Left hindlimb (tissue), 1 donor: ENCODE results near the gene TNKS2.
"Not testable (repeated sequence)": the region's sequence is repeated elsewhere in the genome, so short reads cannot be mapped to it uniquely, and the experiment has no call there.

Experiments
- DNase-seq: peaks from one replicate; pipeline ENCODE4 v3.0.0-alpha.2; 2018

TNKS2 gene

DNA sequence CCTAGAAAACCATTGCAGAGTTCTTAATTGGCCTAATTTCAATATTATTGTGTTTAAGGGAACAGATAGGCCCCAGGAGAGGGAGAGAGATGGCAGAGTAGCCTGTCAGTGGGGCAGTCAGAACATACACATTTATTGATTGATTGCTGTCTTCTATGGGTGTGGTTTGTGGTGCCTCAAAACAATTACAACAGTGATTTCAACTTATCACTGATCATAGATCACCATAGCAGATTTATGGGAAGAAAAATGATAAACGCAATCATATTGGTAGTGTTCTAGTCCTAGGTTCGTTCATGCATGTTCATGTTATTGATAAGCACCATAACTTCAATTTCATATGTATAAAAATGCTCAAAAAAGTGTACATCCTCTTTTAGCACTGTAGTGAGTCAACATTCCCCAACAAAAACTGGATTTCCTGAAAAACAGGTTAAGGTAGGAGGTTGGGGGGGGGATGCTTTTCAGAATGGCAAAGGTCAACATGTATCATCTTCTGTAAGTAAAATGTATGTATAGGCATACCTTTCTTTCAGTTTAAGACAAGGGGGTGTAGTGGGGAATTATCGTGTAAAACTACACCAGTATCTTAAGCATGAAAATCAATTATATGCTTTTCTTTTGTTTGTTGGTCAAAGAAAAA lies 1.1 kb upstream of the TNKS2 start:
- DNase-seq = no peak

DNA sequence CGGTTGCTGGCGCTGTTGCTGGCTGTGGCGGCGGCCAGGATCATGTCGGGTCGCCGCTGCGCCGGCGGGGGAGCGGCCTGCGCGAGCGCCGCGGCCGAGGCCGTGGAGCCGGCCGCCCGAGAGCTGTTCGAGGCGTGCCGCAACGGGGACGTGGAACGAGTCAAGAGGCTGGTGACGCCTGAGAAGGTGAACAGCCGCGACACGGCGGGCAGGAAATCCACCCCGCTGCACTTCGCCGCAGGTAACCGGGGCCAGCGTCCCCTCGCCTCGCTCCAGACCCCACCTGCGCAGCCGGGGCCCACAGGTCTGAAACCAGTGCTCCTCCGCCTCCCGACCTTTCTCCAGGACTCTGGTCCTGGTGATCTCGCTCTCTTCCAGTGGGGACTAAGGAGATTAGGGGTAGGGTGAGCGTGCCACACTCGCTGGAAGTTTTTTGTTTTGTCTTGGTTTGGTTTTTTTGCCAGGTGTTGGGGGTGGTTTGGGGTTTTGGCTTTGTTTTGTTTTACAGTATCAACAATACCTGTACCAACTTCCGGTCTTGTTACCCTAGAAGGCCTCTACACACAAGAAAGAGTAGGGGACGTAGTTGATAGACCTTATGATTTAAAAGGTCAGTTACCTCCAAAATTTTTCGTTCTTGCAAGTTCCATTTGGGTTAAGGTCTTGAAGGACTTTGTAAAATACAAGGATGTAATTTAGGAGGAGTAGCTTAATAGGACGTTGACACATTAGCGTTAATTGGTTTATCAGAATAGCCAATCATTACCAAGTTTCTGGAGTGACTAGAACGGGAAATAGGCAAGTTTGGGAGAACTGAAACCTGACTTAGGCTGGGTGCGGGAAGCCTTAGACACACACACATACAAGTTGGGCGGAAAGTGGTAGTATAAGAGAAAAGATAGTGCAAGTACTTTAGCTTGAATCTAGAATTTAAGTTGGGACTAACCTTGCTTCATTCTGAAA lies 704 bp downstream of the TNKS2 start:
- peak; percentile 56 for DNase-seq

DNA sequence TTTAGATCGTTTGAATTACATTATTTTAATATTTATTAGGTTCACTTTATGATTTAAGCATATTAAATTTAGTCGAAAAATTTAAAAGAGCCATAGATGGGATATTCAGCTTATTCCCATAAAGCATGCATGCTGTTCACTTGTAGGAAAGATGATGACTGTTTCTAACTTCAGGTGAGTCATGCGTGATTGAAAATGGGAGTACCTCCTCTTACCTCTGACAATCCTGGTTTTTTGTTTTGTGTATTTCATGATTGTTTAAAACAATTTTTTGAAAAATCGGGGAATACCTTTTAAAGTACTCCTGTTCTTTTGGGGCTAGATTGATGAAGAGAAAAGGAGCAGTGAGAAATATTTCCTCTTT lies 1.4 kb downstream of the TNKS2 start:
- no peak for DNase-seq

DNA sequence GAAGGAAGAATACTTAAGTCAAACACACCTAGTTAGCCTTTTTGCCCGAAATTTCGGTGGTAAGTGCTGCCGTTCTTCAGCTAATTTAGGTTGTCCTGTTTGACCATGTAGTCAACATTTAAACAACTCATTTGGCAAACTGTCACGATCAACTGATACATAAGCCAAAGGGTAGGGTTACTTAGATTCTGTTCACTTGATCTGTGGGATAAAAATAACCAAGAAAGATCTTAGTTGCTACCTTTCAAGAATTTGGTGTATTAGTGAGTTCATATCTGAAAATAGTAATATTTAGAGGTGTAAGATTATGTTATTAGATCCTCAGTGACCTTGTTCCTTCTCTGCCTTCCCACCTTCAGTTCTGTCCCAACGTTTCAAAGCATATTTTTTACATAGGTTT lies 2.0 kb downstream of the TNKS2 start:
- DNase-seq = no peak

DNA sequence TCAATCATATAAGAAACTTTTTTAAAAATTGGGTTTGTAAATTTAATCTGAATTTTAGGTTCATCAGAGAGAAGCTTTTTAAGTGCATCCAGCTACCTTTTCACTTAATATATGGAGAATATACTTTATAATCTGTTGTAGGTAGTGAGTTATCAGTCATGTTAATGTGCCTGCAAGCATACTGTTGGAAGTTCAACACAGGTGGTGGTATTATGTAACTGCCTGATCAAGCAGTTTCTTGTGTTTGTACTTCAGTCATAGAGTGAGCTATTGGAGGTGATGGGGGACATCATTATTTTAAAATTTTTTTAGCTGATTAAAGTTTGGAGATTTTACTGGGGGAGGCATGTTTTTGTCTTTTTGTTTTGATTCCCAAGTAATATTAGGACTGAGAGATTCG lies 2.5 kb downstream of the TNKS2 start:
- no peak for DNase-seq

DNA sequence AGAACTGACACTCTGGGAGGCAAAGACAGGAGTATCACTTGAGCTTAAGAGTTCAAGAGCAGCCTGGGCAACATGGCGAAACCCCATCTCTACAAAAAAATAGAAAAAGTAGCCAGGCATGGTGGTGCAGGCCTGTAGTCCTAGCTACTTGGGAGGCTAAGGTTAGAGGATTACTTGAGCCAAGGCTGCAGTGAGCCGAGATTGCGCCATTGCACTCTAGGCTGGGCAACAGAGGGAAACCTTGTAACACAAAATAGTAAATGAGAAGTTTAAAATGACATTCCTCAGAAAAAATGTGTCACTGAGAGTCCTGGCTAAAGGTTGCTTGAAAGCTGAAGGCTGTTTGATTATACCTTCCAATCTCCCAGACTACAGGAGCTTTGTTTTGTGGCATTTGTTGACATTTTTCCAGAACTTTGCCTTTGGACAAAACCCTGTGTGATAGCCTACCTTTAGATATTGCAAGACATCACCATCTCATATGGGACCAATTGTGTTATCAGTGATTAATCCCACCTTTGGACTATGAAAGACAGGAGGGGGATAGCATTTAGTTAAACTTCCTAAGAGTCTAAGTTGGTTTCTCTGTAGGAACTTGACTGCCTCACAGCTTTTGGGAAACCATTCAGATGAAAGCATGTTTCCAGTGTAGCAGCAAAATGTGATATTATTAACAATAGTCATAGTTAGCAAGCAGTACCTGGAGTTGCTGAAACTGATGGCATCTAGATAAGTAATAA lies 5.3 kb downstream of the TNKS2 start:
- DNase-seq = no peak

DNA sequence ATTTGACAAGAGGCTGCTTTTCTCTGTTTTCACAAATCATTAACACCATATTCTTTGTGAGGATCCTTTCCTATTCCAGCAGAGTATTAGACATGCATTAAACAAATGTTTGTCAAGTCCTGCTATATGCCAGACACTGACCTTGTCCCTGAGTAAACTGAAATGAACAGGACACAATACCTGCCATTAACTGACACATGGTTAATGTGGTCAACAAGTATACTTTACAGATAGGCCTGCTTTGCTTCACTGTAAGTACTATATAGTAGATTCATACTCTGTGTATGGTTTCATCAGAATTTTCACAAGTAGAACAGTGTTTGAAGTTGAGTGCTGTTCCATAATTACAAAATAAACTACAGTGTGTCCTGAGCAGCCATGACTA lies 5.9 kb downstream of the TNKS2 start:
- no peak for DNase-seq

DNA sequence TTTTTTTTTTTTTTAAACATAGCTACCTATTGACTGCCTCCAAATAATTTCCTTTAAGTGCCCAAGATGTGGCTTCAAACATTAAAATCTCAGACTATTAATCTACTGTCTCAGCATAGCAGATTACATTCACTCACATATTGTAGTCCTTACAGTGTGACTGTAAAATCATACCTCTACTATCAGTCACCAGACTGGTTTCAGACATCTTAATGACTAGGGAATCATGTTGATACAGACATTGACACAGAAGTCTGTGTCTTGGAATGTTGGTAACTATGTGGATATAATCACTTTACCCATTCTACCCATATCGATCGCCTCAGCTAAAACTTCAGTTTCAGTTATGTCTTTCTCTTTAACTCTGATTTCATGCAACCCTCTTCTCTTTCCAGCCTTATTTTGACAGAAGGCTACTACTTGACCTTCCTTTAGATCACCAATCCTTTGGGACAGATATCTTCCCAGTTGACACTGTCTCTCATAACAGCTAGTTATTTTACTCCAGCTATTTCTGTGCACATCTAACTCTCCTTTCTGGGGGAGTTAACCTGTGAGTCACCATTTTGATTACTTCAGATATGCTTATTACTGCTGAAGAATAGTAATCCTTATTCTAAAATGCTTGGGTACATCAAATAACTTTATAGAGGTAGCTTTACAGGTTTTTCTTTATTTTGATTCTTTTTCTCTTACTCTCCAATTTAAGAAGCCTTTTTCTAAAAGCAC lies 7.0 kb downstream of the TNKS2 start:
- no peak for DNase-seq

DNA sequence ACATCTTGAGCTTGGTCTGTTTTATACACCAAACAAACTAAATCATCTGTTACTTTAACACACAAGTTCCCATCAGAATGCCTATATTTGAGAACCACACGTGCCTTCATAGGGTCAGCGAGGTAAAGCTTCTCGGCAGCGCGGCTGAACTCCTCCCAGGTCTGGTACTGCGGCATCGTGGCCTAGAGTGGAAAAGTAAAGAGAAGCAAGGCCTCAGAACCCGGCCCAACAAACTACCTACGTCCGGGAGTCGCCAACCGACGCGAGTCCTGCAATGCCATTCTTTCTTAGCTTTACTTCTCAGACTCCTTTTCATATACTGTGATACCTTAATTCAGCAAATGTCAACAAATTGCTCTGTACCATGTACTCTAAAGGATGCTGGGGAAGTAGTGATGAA lies 9.0 kb downstream of the TNKS2 start:
- DNase-seq = not testable (repeated sequence)

DNA sequence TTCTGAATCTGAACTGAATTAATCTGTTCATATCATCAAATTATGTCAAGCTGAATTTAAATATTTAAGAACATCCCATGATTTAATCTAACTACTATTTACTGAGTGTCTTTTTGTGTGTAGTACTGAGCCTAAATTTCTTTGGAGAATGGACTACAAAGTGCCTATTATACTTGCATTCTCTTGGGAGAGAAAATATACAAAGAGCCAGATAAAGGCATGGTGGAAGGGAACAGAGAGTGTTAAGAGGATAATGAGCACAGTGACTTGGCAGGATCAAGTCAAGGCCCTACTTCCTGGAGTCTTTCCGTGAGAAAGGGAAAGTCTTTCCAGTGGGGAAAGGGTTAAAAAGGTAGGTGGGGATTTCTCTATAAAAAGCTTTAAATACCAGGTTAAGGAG lies 15.0 kb downstream of the TNKS2 start:
- DNase-seq = no peak

DNA sequence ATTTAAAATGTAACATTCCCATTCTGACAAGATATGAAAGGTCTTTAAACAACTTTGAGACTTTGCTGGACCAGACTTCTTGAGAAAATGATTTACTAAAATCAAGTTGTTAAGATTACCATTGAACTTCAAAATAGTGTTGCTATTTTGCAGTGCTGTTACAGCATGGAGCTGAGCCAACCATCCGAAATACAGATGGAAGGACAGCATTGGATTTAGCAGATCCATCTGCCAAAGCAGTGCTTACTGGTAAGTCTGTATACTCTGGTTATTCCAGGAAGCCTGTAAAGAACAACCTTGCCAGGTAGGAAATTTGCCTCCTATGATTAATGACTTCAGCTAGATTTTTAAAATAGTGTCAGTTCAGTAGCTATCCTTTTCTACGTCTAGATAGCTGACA lies 18.8 kb downstream of the TNKS2 start:
- DNase-seq = no peak

DNA sequence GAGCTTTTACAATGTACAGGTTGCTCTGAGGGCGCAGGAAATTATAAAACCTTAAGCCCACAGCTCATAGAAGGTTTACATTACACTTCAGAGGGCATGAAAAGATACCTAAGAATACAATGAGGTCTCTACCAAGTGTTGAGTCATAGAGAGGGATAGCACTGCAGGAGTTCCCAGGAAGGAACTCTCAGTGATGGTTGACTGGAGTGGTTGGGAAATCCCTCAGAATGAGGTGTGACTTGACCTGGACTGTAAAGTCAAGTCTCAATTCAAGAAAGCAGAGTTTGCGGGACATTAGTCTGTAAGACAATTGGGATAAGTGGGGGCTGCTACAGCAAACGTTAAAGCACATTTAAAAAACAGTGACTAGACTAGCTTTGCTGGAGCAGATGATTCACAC lies 21.9 kb downstream of the TNKS2 start:
- DNase-seq = no peak

DNA sequence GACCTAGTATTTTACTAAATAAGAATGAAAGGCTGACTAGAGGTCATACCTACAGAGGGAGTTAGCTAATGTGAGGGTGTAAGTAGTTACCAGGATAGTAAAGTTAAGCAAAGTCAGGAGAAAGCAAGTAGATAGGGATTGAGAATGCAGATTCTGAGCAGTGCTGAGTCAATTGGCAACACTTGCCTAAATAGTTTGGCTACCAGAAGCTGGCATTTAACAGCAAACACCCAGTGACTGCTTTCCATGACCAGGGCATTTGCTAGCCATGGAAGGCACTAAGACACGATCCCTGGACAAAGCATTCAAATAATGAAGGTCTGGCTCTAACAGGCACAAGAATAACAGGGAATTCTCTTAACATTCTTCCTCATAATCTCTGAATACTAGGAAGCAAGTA lies 25.9 kb downstream of the TNKS2 start:
- DNase-seq = no peak

DNA sequence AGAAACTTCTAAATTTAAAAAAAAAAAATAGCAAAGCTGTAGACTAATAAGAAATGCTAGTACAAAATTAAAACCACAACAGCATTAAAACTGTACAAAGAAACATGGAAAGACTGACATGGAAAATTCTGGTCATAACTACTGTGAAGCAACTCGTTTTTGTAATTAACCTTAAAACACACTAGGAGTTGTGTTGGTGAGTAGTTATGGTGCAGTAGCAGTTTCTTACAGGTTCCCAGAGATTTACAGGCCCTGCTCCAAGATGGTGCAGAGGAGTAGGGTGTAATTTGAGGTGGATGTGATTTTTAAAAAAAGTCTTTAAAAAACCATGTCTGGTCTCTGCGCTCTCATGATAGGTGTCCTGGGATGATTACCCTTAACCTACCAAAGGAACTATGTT lies 31.0 kb downstream of the TNKS2 start:
- DNase-seq = no peak

DNA sequence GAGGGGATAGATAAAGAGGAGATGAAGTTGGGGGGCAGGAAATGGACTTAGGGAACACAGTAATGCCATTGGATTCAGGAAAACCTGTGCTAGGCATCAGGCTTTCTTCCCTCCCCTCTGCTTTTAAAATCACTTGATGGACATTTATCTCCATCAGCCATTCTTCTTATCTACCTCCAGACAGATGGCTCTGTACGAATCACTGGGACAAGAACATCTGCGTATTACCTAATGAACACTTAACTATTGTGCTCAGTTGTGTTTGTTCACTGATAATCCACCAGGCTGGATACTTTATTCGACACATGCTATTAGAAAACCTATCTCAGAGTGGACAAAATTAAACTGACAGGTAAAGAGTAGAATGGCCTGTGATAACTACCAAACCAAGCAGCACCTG lies 40.0 kb downstream of the TNKS2 start:
- no peak for DNase-seq

DNA sequence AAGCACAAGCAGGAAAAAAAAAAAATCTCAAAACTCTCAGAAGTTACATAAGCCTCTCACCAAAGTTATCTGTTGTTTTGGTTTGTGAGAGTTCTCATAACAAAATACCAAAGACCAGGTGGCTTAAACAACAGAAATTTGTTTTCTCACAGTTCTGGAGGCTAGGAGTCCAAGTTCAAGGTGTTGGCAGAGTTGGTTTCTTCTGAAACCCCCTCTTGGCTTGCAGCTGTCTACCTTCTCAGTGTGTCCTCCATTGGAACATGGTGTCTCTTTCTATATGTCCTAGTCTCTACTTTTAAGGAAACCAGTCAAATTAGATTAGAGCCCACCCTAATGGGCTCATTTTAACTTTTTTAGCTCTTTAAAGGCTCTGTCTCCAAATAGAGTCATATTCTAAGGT lies 44.9 kb downstream of the TNKS2 start:
- no peak for DNase-seq

DNA sequence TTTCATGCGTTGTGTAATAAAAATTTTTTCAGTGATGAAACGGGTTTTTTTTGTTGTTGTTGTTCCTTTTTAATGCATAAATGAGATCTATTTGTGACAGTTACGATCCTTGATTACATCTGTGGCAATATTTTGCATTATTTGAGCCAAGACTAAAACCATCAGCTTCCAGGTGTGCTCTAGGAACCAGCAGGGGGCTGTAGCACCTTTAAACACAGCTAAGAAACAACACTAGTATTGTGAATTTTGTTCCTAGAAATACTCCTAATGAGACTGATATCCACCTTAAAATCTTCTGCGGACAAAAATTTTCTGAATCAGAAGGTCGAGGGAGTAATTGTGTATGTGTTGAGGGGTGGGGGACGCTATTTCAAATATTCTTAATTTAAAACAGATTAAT lies 58.4 kb downstream of the TNKS2 start:
- DNase-seq = no peak

DNA sequence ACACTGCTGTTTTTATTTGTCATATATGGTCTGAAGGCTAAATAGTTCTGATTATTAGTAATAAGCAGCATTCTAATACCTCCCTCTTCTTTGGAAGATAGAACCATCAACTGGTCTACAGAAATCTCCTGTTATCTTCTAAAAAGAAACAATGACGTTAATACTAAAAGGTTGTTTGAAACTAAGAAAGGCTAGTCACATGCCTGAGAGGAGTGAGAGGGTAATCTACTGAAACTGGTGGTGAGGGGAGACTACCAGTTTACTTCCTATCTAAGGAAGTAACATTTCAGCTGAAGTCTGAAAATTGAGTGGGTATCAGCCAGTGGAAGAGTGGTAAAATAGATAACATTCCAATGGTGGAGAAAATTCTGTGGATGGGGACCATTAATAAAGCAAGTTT lies 62.7 kb downstream of the TNKS2 start:
- DNase-seq = no peak

DNA sequence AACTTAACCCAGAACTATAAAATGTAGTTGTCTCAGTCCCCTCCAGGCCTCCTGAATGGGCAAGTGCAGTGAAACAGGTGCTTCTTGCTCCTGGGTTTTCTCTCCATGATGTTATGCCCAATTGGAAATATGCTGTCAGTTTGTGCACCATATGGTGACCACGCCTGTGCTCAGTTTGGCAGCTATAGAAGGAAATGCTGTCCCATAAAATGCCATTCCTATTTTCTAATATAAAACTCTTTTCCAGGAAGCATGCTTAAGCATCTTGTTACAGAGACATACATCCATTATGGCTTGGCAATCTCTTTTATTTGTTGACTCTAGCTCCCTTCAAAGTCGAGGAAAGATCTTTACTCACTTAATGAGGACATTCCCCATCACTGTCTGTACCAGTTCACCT lies 65.9 kb downstream of the TNKS2 start:
- DNase-seq = no peak

DNA sequence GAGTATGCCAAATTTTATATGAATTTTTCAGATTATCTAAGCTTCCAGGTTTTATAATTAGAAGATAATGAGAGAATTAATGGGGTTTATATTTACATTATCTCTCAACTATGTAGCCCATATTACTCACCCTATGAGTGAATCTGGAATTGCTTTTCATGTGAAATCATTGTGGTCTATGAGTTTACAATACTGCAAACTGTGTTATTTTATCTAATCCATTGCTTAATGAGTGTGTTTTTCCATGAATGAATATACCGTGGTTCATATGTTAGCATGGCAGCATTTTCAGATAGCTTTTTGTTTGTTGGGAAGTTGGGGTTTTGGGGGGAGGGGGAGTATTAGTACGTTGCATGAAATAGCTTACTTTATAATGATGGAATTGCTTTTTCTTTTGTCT lies 66.5 kb downstream of the TNKS2 start:
- no peak for DNase-seq

DNA sequence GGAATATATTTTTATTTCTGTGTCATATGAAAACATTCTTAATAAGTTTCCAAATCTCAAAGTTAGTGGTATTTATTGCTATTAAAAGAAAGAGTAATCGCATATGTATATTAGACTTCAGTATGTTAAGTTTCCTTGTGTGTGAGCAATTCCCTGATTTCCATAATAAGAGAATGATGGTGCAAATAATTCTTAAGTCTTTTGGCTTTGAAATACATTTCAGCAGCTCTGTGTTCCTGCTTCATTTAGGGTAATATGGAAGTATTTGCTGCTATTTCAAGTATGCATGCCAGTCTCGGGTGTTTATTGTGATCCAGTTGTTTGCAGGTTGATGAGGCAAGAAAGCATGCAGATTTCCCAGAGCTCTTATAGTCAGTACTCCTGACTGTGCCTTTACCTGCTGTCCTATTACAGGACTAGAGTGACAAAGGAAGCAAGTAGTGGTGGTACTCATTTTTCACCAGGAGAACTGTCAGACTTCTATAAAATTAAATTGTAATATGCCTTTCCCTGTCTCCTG lies 67.4 kb downstream of the TNKS2 start:
- no peak for DNase-seq

DNA sequence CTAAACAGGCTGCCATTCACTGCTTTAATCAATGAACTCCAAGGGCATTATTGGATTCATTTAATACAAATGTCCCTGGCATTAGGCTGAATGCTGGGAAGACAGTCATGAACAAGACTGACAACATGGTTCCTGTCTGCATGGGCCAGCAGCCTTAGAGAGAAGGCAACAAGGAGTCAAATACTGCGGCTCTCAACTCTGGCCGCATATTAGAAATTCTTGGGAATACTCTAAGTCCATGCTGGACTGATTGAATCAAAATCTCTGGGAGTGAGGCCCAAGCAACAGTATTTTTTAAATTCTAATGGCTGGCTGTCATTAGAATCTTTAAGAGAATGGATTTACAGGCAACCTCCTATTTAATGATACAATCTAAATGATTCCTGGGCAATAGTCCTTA lies 76.9 kb downstream of the TNKS2 start:
- DNase-seq = no peak

DNA sequence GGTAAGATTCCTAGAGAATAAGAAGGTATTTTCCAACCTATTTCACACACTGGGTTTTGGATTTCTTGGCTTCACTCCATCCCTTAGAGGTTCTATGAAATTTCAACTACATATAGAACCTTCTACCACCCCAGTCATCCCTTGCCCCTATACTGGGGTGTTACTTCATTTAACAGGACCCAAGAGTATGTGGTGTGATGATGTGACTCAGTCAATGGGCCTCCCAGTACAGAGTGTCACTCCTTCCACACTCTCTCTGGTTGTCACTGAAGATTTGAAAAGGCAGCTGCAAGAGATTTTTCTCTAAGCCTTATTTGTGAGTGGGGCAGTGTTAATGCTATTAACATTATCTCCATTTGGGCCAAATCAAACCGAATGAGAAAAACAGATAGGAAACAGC lies 77.6 kb downstream of the TNKS2 start:
- no peak for DNase-seq
